GM19463 (cell line): ENCODE results near the gene MED25.

Experiments used
- ATAC-seq: cut with Tn5 transposase; IDR thresholded peaks from one replicate; pipeline ENCODE4 v1.9.1; 2021; ENCODE audit warnings: mild to moderate bottlenecking, moderate library complexity; ENCODE audit not compliant: unreplicated experiment

MED25 gene

GRCh38 chr19:49881672-49882394 is 63.7 kb downstream of the MED25 start:
- no peak for ATAC-seq

GRCh38 chr19:49882643-49883042 is 64.6 kb downstream of the MED25 start:
- no peak for ATAC-seq

- ATAC-seq = no peak
Measured at GRCh38 chr19:49883094-49883493, 65.0 kb downstream of the MED25 start.

- ATAC-seq = no peak
Measured at GRCh38 chr19:49884109-49884508, 66.0 kb downstream of the MED25 start.

- ATAC-seq = no peak
Measured at GRCh38 chr19:49884760-49885159, 66.7 kb downstream of the MED25 start.
